ENCODE data around the gene RANBP1. TPM values are rescaled to one million over a fixed set of nuclear protein-coding genes. Genes with fewer than 3 reads are reported as not detected.

Gene RANBP1
- total and polyA plus RNA-seq, 3 donors from 2014 or later, result 247 to 318 (median 284) TPM

GRCh38 chr22:20090730-20091240 lies 25.1 kb upstream of the RANBP1 start:
- intact Hi-C loops (cut with DNase I; ENCODE audit: low total_unique reads), result no loop called here
- no peaks in the 10 kb centered on the region for H3K4me1 ChIP-seq
- H3K9me3 ChIP-seq, result no peaks in the 10 kb centered on the region
- no peaks in the 10 kb centered on the region for H3K36me3 ChIP-seq (ENCODE audit: low read depth, missing control alignments)
- no peak overlapping the region for H3K27ac ChIP-seq
- no peak for TF ChIP-seq POLR2A (IDR thresholded peaks at IDR 0.05)
- no peak for TF ChIP-seq CTCF (IDR thresholded peaks at IDR 0.05)
- no peak overlapping the region for H3K4me3 ChIP-seq
- no peaks in the 10 kb centered on the region for H3K27me3 ChIP-seq
- WGBS, 2 donors, result 91 to 92% methylated on average over 9 of the region's 9 CpGs
- DNase-seq, result no peak

GRCh38 chr22:20091690-20092476 lies 24.0 kb upstream of the RANBP1 start:
- Histone ChIP-seq H3K36me3 (ENCODE audit: low read depth, missing control alignments) (no peaks in the 10 kb centered on the region), H3K9me3 (no peaks in the 10 kb centered on the region), H3K4me3 (no peak overlapping the region), H3K27ac (no peak overlapping the region), H3K4me1 (no peaks in the 10 kb centered on the region), H3K27me3 (no peaks in the 10 kb centered on the region)
- no peak for DNase-seq
- TF ChIP-seq POLR2A (IDR thresholded peaks at IDR 0.05) (no peak), CTCF (IDR thresholded peaks at IDR 0.05) (no peak)
- WGBS, 2 donors, result 90 to 93% methylated on average over 16 of the region's 16 CpGs
- intact Hi-C loops (cut with DNase I; ENCODE audit: low total_unique reads), result no loop called here

GRCh38 chr22:20092477-20092854 lies 23.4 kb upstream of the RANBP1 start:
- H3K9me3 ChIP-seq, result no peaks in the 10 kb centered on the region

GRCh38 chr22:20093418-20094196 lies 22.3 kb upstream of the RANBP1 start:
- H3K36me3 ChIP-seq (ENCODE audit: low read depth, missing control alignments), result no peaks in the 10 kb centered on the region
- H3K4me1 ChIP-seq, result no peaks in the 10 kb centered on the region
- DNase-seq, result no peak
- H3K27me3 ChIP-seq, result no peaks in the 10 kb centered on the region
- H3K4me3 ChIP-seq, result no peak overlapping the region
- TF ChIP-seq POLR2A (IDR thresholded peaks at IDR 0.05) (no peak), CTCF (IDR thresholded peaks at IDR 0.05) (no peak)
- no peak overlapping the region for H3K27ac ChIP-seq
- no peaks in the 10 kb centered on the region for H3K9me3 ChIP-seq
- intact Hi-C loops (cut with DNase I; ENCODE audit: low total_unique reads), result no loop called here
- WGBS, 2 donors, result 87 to 94% methylated on average over 12 to 13 of the region's 13 CpGs

More at GRCh38 chr22:20092477-20092854, 23.4 kb upstream of the RANBP1 start:
- Histone ChIP-seq H3K27ac (no peak overlapping the region), H3K4me1 (no peaks in the 10 kb centered on the region), H3K4me3 (no peak overlapping the region), H3K27me3 (no peaks in the 10 kb centered on the region), H3K36me3 (ENCODE audit: low read depth, missing control alignments) (no peaks in the 10 kb centered on the region)
- 88 to 95% methylated on average over 11 of the region's 11 CpGs for WGBS, 2 donors
- intact Hi-C loops (cut with DNase I; ENCODE audit: low total_unique reads), result no loop called here
- TF ChIP-seq POLR2A (IDR thresholded peaks at IDR 0.05) (no peak), CTCF (IDR thresholded peaks at IDR 0.05) (no peak)
- no peak for DNase-seq
